GM23338 (cell line): ENCODE measurements around the gene ILK.

Experiments used
- CREB1 ChIP-seq: fragments of 250-450 bp; sonication (Bioruptor Pico); IDR thresholded peaks from 2 replicates; pipeline ENCODE4 v1.5.0; 2020; ENCODE audit warnings: low read depth, mild to moderate bottlenecking, moderate library complexity
- EZH2 ChIP-seq: fragments of 200-600 bp; sonication (generic); IDR thresholded peaks from one replicate; pipeline ENCODE4 v1.8.0; 2017; ENCODE audit warnings: antibody characterized with exemption, mild to moderate bottlenecking, low read depth; ENCODE audit not compliant: unreplicated experiment
- EZH2phosphoT487 ChIP-seq: fragments of 200-600 bp; sonication (generic); IDR thresholded peaks from one replicate; pipeline ENCODE4 v1.8.1; 2018; ENCODE audit warnings: antibody characterized with exemption; ENCODE audit not compliant: unreplicated experiment
- JUNB ChIP-seq: IDR thresholded peaks from one replicate; pipeline ENCODE4 v1.6.1; 2016; ENCODE audit warnings: antibody characterized with exemption; ENCODE audit not compliant: unreplicated experiment
- POLR2AphosphoS5 ChIP-seq: IDR thresholded peaks from 2 replicates; pipeline ENCODE4 v1.6.1; 2016; ENCODE audit warnings: antibody characterized with exemption, low read depth
- REST ChIP-seq: IDR thresholded peaks from one replicate; pipeline ENCODE4 v1.6.1; 2018; ENCODE audit warnings: antibody characterized with exemption; ENCODE audit not compliant: unreplicated experiment
- STAT1 ChIP-seq: IDR thresholded peaks from one replicate; pipeline ENCODE4 v1.6.1; 2016; ENCODE audit warnings: antibody characterized with exemption; ENCODE audit not compliant: unreplicated experiment
- ZNF114 ChIP-seq: fragments of 250-450 bp; sonication (Bioruptor Pico); IDR thresholded peaks from 2 replicates; pipeline ENCODE4 v1.5.0; 2020; ENCODE audit warnings: mild to moderate bottlenecking, moderate library complexity
- TF ChIP-seq, protein P1 (sequence below), 2 experiments: fragments of 200-600 bp in 1 of 2; sonication (generic) in 1 of 2; conservative IDR thresholded peaks; 2 replicates each; pipeline versions ENCODE4 v1.5.1 to v1.6.1; 2016 to 2017; ENCODE audit warnings: antibody characterized with exemption in 2 of 2, low read depth in 2 of 2, mild to moderate bottlenecking in 2 of 2, moderate library complexity in 1 of 2

GRCh38 chr11:6625156-6625831, 21.7 kb downstream of the ILK start:
- TF ChIP-seq, protein P1, sequence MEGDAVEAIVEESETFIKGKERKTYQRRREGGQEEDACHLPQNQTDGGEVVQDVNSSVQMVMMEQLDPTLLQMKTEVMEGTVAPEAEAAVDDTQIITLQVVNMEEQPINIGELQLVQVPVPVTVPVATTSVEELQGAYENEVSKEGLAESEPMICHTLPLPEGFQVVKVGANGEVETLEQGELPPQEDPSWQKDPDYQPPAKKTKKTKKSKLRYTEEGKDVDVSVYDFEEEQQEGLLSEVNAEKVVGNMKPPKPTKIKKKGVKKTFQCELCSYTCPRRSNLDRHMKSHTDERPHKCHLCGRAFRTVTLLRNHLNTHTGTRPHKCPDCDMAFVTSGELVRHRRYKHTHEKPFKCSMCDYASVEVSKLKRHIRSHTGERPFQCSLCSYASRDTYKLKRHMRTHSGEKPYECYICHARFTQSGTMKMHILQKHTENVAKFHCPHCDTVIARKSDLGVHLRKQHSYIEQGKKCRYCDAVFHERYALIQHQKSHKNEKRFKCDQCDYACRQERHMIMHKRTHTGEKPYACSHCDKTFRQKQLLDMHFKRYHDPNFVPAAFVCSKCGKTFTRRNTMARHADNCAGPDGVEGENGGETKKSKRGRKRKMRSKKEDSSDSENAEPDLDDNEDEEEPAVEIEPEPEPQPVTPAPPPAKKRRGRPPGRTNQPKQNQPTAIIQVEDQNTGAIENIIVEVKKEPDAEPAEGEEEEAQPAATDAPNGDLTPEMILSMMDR (conservative IDR thresholded peaks at IDR 0.05; ENCODE audit: low read depth in 2 of 2) = no peak
- TF ChIP-seq EZH2phosphoT487 (no peak), POLR2AphosphoS5 (no peak), REST (no peak), CREB1 (CRISPR knock-in tag) (no peak), EZH2 (no peak), STAT1 (no peak), JUNB (no peak), ZNF114 (CRISPR knock-in tag) (no peak)
